Thyroid gland (tissue), 4 donors: Measurements from ENCODE around the gene TESK2.

Experiments
- POLR2A ChIP-seq, 2 donors: fragments of 450-650 bp; IDR thresholded peaks; one replicate each; pipeline ENCODE4 v1.6.1; 2017; ENCODE audit warnings: antibody characterized with exemption in 2 of 2, mild to moderate bottlenecking in 2 of 2, moderate library complexity in 1 of 2
- TF ChIP-seq, protein P1 (sequence below), 6 experiments: fragments of 200-600 bp in 3 of 6; fragments of 450-650 bp in 3 of 6; sonication (generic) in 3 of 6; IDR thresholded peaks; one replicate each; pipeline ENCODE4 v1.5.1; 2016 to 2019; ENCODE audit warnings: antibody characterized with exemption in 6 of 6, mild to moderate bottlenecking in 2 of 6, inconsistent platforms in 1 of 6, moderate library complexity in 1 of 6

DNA sequence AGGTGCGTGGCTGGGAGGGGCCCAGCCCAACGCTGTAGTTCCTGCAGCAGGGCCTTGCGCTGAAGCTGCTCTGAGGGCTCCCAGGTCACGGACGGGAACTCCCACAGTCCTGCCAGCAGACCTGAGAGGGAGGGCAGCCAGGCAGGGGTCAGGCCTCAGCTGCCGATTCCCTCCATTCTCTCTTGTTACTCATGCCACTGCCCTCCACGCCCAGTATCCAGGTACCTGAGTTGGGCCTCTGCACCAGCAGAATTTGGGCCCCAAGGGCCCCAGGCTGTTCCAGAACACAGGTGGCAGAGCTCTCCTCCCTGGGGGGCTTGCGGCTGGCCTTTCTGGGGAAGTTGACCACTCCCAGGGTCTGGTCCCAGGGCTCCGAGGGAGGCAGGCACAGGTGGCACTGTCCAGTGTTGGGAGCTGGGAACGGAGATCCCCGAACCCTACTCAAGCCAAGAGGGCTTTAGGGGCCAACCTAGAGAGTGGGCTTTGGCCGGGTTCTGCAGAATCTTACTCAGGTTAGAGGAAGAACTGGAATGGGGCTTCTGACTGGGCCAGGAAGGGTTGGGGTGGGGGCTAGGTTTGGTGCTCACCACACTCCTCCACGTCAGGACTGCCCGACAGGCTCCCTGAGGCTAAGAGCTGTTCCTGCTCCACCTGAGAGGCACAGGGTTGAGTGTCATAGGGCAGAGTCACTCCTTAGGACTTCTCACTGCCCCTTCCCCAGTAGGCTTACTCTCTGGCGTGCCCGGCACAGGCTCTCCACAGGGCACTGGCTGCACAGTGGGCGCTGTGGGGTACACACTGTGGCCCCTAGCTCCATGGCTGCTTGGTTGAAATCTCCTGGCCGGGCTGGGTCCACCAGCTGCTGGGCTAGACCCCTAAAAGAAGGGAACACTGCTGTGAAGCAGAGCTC is 159.3 kb downstream of the TESK2 start:
- no peak for TF ChIP-seq POLR2A (IDR thresholded peaks at IDR 0.05)
- TF ChIP-seq, protein P1, sequence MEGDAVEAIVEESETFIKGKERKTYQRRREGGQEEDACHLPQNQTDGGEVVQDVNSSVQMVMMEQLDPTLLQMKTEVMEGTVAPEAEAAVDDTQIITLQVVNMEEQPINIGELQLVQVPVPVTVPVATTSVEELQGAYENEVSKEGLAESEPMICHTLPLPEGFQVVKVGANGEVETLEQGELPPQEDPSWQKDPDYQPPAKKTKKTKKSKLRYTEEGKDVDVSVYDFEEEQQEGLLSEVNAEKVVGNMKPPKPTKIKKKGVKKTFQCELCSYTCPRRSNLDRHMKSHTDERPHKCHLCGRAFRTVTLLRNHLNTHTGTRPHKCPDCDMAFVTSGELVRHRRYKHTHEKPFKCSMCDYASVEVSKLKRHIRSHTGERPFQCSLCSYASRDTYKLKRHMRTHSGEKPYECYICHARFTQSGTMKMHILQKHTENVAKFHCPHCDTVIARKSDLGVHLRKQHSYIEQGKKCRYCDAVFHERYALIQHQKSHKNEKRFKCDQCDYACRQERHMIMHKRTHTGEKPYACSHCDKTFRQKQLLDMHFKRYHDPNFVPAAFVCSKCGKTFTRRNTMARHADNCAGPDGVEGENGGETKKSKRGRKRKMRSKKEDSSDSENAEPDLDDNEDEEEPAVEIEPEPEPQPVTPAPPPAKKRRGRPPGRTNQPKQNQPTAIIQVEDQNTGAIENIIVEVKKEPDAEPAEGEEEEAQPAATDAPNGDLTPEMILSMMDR (IDR thresholded peaks at IDR 0.05) = no peak
